ENCODE data around the gene JOSD2. TPM values are rescaled to one million over a fixed set of nuclear protein-coding genes. Genes with fewer than 3 reads are reported as not detected.

The JOSD2 gene
- total RNA-seq, 2 experiments from 2014 or later, result 17.4 to 28.1 TPM

DNA sequence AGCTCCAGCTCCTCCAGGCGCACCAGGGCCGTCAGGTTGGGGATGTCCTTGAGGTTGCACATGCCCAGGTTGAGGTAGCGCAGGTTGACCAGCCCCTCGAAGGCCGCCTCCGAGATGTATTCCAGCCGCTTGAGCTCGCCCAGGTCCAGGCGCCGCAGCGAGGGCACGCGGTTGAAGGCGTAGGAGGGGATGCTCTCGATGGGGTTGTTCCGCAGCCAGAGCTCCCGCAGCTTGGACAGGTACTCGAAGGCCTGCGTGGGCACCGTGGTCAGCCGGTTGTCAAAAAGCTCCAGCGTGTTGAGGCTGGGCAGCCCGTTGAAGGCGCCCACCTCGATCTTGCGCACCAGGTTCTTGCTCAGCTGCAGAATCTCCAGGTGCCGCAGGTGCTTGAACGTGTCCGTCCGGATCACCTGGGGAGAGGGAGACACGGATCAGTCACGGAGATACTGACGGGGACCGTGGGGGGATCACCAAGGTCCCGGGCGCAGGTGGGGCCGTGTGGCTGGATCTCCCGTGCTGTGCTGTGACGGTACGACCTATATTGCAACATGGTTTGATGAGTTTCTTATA, 8.1 kb upstream of the JOSD2 start:
- POLR2A ChIA-PET, result no interaction called here
- ATAC-seq (no peak), DNase-seq (no peak)
- H3K27ac Mint-ChIP-seq, result no peak overlapping the region
- intact Hi-C loops (cut with DNase I, micrococcal nuclease), result loop anchor here in 1 of 2 experiments (10.0 kb wide), 1 partner anchor 1076 kb away; no protein-coding TSS in a partner anchor
- no peak overlapping the region for H3K4me3 Mint-ChIP-seq
- H3K4me1 Mint-ChIP-seq, result peaks cover 2% of the 10 kb centered on the region
- H3K9me3 Mint-ChIP-seq (ENCODE audit: low read depth), result no peaks in the 10 kb centered on the region
- H3K36me3 Mint-ChIP-seq (ENCODE audit: low read depth), result no peaks in the 10 kb centered on the region
- H3K27me3 Mint-ChIP-seq, result peaks cover 8% of the 10 kb centered on the region
- CTCF ChIA-PET, result interaction anchor here (0.6 to 1.3 kb wide), 4 partner anchors 15 to 274 kb away, joined by 3 to 4 read pairs (median 3); no protein-coding TSS in a partner anchor

DNA sequence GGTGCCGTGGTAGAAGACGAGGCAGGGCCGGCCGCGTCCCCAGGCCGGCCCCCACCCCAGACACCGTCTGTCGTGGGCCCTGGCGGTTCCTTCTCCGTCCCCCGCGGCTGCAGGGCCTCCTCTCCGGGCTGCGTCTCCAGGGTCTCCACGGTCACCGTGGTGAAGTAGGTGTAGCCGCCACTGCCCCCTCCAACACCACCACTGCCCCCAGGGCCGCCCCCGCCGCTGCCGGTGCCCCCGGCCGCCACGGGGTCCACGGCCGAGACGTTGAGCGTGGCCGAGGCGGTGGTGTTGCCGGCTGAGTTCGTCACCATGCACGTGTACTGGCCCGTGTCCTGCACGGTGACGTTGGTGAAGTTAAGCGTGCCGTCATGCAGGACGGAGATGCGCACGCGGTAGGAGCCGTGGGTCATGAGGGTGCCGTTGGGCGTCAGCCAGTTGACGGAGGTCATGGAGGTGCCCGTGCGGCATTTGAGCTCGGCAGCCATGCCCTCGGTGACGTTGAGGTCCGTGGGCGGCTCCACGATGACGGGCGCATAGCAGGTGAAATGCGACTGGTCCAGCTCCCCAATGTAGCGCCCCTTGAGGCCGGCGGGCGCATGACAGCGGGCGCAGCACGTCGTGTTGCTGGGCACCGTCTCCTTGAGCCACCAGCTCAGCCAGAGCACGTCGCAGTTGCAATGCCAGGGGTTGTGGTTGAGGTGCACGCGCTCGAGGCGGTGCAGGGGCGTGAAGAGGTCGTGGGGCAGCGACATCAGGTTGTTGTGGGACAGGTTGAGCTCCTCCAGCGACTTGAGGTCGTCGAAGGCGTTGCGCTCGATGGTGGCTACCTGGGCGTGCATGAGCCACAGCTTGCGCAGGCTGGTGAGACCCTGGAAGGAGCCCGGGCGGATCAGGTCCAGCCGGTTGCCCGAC, 7.4 kb upstream of the JOSD2 start:
- peak; percentile 25 for DNase-seq
- no peaks in the 10 kb centered on the region for H3K9me3 Mint-ChIP-seq (ENCODE audit: low read depth)
- H3K36me3 Mint-ChIP-seq (ENCODE audit: low read depth), result no peaks in the 10 kb centered on the region
- no peak overlapping the region for H3K4me3 Mint-ChIP-seq
- H3K27me3 Mint-ChIP-seq, result peaks cover 9% of the 10 kb centered on the region
- CTCF ChIA-PET, result interaction anchor here (0.6 to 1.3 kb wide), 4 partner anchors 15 to 274 kb away, joined by 3 to 4 read pairs (median 3); no protein-coding TSS in a partner anchor
- intact Hi-C loops (cut with DNase I, micrococcal nuclease), result loop anchor here in 1 of 2 experiments (10.0 kb wide), 1 partner anchor 1076 kb away; no protein-coding TSS in a partner anchor
- no peak for ATAC-seq
- peaks cover 2% of the 10 kb centered on the region for H3K4me1 Mint-ChIP-seq
- POLR2A ChIA-PET, result no interaction called here
- H3K27ac Mint-ChIP-seq, result no peak overlapping the region

DNA sequence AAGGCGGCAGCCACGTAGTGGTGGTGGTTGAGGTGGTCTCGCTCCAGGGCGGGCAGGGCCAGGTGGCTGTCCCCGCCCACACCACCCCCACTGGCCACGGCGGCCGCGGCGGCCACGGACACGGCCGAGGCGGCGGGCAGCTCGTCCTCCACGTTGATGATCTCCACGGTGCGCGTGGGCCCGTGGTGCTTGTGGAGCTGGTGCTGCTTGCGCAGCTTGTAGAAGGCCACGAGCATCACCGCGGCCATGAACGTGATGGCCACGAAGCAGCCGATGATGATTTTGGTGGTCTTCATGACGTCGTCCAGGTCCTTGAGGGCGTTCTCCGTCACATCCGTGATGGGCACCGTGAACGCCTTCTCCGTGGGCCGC, 6.7 kb upstream of the JOSD2 start:
- DNase-seq, result no peak
- CTCF ChIA-PET, result interaction anchor here (1.3 kb wide), 1 partner anchor 19 kb away, joined by 4 read pairs; no protein-coding TSS in a partner anchor

DNA sequence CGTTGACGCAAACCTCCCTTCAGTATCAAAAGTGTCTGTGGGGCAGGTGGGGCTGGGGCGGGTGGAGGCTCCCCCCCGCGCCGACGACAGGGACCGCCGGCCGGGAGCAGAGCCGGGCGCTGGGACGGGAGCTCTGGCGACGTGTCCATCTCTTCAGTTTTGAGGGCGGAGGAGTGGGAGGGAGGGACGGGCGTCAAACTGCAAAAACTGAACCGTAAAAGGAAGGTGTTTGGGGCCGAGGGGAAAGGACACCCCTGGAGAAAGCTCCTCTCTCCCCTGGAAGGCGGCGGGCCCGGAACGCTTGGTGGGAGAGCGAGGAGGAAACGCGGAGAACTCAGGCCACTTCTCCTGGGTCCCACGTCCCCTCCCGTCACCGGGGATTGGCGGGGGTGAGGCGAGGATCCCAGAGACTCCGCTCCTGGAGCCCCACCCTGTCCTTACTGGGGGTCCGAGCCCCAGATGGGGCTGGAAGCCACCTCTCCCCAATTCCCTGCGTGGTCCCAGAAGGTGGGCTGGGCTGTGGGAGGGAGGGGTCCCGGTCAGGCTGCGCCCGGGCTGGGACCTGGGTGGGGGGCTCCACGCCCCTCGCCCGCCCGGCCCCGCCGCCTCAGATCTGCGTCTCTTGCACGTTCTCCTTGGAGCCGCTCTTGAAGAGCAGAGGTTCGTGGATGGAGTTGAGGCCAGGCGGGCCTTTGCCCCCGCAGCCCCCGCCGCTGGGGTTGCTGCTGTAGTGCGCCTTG, 6.1 kb upstream of the JOSD2 start:
- ATAC-seq (no peak), DNase-seq (no peak)
- H3K9me3 Mint-ChIP-seq (ENCODE audit: low read depth), result no peaks in the 10 kb centered on the region
- peaks cover 9% of the 10 kb centered on the region for H3K27me3 Mint-ChIP-seq
- CTCF ChIA-PET, result interaction anchor here (0.7 kb wide), 1 partner anchor 33 kb away, joined by 4 read pairs; no protein-coding TSS in a partner anchor
- no peaks in the 10 kb centered on the region for H3K36me3 Mint-ChIP-seq (ENCODE audit: low read depth)
- POLR2A ChIA-PET, result no interaction called here
- H3K4me1 Mint-ChIP-seq, result peaks cover 2% of the 10 kb centered on the region
- no peak overlapping the region for H3K27ac Mint-ChIP-seq
- no peak overlapping the region for H3K4me3 Mint-ChIP-seq
- intact Hi-C loops (cut with DNase I, micrococcal nuclease), result loop anchor here in 1 of 2 experiments (10.0 kb wide), 1 partner anchor 1078 kb away; no protein-coding TSS in a partner anchor

More for the DNA sequence above, 6.7 kb upstream of the JOSD2 start:
- Mint-ChIP-seq H3K4me1 (peaks cover 2% of the 10 kb centered on the region), H3K9me3 (ENCODE audit: low read depth) (no peaks in the 10 kb centered on the region), H3K4me3 (no peak overlapping the region), H3K27ac (no peak overlapping the region), H3K27me3 (peaks cover 9% of the 10 kb centered on the region), H3K36me3 (ENCODE audit: low read depth) (no peaks in the 10 kb centered on the region)
- intact Hi-C loops (cut with DNase I, micrococcal nuclease), result loop anchor here in 1 of 2 experiments (10.0 kb wide), 1 partner anchor 1077 kb away; no protein-coding TSS in a partner anchor
- no peak for ATAC-seq
- POLR2A ChIA-PET, result no interaction called here

DNA sequence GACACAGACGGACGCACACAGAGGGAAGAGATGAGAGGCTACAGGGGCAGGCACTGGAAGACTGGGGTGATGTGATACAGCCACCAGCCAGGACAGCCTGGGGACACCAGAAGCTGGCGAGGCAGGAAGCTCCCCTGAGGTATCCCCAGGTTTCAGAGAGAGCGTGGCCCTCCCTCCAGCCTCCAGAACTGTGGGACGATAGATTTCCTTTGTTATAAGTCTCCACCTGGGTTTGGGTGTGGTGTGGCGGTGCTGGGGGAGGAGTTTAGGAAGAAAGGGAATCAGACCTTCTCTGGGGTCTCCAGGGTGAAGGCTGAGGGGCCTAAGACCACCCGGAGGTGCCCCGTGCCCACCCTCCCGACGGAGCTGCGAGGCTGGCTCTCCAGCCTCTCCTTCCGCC, 5.5 kb upstream of the JOSD2 start:
- Mint-ChIP-seq H3K4me3 (no peak overlapping the region), H3K9me3 (ENCODE audit: low read depth) (no peaks in the 10 kb centered on the region), H3K27ac (no peak overlapping the region), H3K4me1 (peaks cover 6% of the 10 kb centered on the region), H3K36me3 (ENCODE audit: low read depth) (no peaks in the 10 kb centered on the region), H3K27me3 (peaks cover 9% of the 10 kb centered on the region)
- ChIA-PET CTCF (interaction anchor here (0.7 kb wide), 1 partner anchor 33 kb away, joined by 4 read pairs; no protein-coding TSS in a partner anchor), POLR2A (no interaction called here)
- ATAC-seq (no peak), DNase-seq (no peak)
- intact Hi-C loops (cut with DNase I, micrococcal nuclease), result loop anchor here in 1 of 2 experiments (10.0 kb wide), 1 partner anchor 1078 kb away; no protein-coding TSS in a partner anchor

DNA sequence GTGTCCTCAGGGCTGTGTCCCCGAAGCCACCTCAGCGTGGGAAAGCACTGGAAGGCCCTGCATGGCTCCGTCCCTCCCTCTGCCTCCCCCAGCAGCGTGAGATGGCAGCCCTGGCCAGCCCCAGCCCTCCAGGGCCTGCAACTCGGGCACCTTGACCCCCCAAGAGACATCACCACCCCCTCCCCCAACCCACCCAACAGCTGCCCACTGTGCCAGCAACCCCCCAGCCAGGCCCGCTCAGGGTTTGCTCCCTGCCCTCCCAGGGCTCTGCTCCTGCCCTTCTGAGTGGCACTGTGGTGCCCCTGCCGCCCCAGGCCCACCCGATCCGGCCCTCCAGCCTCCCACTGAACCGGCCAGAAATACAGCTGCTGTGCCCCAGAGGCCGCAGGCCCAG, 4.2 kb upstream of the JOSD2 start:
- Mint-ChIP-seq H3K4me1 (peaks cover 14% of the 10 kb centered on the region), H3K36me3 (ENCODE audit: low read depth) (no peaks in the 10 kb centered on the region), H3K9me3 (ENCODE audit: low read depth) (no peaks in the 10 kb centered on the region), H3K4me3 (no peak overlapping the region), H3K27me3 (peaks cover 9% of the 10 kb centered on the region), H3K27ac (no peak overlapping the region)
- ChIA-PET CTCF (no interaction called here), POLR2A (no interaction called here)
- DNase-seq, result no peak
- intact Hi-C loops (cut with DNase I, micrococcal nuclease), result loop anchor here in 1 of 2 experiments (10.0 kb wide), 1 partner anchor 1080 kb away; no protein-coding TSS in a partner anchor
- no peak for ATAC-seq

DNA sequence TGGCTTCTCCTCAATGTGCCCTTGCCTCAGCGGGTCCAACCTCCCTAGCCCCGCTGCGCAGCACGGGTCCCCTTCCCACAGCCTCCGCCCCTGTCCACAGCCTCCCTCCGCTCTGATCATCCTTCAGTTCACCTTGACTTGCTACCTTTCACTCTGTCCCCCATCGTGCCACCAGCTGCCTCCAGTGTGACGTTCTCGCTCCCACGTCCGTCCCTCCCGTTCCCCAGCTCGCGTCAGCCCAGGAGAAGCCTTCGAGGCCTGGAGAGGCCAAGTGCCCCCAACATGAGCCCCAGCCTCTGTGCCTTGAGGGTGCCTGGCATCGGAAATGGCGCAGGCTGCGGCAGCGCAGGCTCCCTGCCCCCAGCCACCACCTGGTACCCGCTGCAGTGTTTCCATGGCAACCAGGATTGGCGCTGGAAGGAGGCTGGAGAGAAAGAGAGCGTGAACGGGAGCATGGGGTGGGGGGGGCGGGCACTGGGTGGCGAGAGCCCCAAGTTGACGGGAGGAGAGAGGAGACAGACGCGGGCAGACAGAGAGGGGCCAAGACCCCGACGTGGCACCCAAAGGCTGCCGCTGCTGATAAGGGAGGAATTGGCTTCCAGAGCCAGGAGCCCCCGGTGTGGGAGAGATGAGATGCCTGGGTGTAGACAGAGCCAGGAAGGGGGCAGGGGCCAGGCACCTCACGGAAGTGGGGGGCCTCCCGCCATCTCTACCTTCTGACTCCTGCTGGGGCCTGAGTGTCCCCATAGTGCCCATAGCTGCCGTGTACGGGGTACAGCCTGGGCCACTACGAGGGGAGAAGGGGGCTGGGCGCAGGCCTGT, 3.6 kb upstream of the JOSD2 start:
- H3K4me1 Mint-ChIP-seq, result peaks cover 14% of the 10 kb centered on the region
- CTCF ChIA-PET, result no interaction called here
- intact Hi-C loops (cut with DNase I, micrococcal nuclease), result loop anchor here in 1 of 2 experiments (5.0 to 10.0 kb wide), 2 partner anchors 872 to 1080 kb away; partner anchors contain the start of genes RRAS and SCAF1
- peaks cover 9% of the 10 kb centered on the region for H3K27me3 Mint-ChIP-seq
- H3K27ac Mint-ChIP-seq, result no peak overlapping the region
- POLR2A ChIA-PET, result no interaction called here
- no peak for ATAC-seq
- H3K36me3 Mint-ChIP-seq (ENCODE audit: low read depth), result no peaks in the 10 kb centered on the region
- H3K4me3 Mint-ChIP-seq, result no peak overlapping the region
- no peak for DNase-seq
- no peaks in the 10 kb centered on the region for H3K9me3 Mint-ChIP-seq (ENCODE audit: low read depth)

DNA sequence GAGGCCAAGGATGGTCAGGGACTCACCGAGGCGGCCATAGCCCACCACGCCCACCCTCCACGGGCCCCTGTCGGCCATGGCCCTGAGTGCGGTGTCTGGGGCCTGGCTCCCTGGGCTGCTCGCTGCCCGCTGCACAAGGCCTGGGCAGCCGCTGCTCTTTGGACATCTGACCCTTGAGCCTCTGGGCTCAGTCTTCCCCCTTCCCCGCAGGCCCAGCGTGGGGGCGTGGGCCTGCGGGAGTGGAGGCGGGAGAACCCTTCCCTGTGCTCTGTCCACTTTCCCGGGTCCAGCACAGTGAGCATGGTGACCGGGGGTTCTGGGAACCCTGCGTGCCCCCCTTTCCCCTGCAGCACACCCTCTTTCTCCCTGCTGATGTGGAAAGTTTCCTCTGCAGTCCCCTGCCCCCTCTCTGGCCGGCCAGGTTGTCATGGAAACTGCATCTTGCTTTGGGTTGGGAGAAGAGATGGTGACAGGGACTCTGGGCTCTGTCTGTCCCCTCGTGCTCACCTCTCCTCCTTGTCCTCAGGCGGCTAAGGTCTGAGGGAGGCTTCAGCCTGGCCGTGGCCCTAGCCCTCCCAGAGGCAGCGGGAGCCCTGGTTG, 2.9 kb upstream of the JOSD2 start, which contains the start of gene ASPDH:
Gene ASPDH (minus strand): TSS at position 168 of the 600 bp plus-strand sequence. CDS start 90 bp downstream, at position 78.
- ChIA-PET CTCF (no interaction called here), POLR2A (no interaction called here)
- no peak within 1 kb of the TSS for H3K27ac Mint-ChIP-seq
- ATAC-seq (no peak), DNase-seq (no peak)
- peaks cover 14% of the 10 kb centered on the region for H3K4me1 Mint-ChIP-seq
- peaks cover 9% of the 10 kb centered on the region for H3K27me3 Mint-ChIP-seq
- intact Hi-C loops (cut with DNase I, micrococcal nuclease), result loop anchor here in 1 of 2 experiments (5.0 to 10.0 kb wide), 2 partner anchors 872 to 1081 kb away; partner anchors contain the start of genes RRAS and SCAF1
- no peaks in the 10 kb centered on the region for H3K9me3 Mint-ChIP-seq (ENCODE audit: low read depth)
- peaks cover under 1% of the 10 kb centered on the region for H3K36me3 Mint-ChIP-seq (ENCODE audit: low read depth)
- no peak within 1 kb of the TSS for H3K4me3 Mint-ChIP-seq

DNA sequence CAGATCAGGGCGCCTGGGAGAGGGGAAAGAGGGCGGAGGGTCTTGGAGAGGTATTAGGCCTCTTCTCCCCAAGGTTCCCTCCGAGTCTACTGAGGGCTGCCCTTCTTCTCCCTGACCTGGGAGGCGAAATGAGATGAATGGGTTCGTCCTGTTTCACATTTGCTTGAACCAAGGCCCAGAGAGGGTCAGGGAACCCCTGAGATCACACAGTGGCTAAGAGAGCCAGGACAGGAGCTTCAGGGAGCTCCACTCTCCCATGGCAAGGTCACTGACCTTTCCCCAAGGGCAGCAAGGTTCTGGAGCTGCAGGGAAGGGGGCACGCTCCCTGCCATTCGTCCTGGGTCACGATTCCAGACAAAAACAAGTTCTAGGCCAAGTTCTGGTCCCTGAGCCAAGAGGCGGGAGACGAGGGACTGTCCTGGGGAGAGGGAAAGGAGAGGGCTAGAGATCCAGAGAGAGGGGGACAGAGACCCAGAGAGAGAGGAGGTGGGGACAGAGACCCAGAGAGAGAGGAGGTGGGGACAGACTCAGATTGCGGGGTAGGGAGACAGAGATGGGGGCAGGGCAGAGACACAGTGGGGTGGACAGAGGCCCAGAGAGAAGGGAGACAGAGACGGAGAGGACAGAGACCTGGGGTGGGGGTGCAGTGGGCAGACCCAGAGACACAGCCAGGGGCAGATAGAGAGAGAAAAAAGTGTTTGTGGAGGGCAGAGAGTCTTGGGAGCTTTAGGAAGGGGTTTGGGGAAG, 2.2 kb upstream of the JOSD2 start:
- intact Hi-C loops (cut with DNase I, micrococcal nuclease), result loop anchor here in 1 of 2 experiments (5.0 to 10.0 kb wide), 2 partner anchors 871 to 1082 kb away; partner anchors contain the start of genes RRAS and SCAF1
- H3K27me3 Mint-ChIP-seq, result peaks cover 5% of the 10 kb centered on the region
- POLR2A ChIA-PET, result no interaction called here
- H3K9me3 Mint-ChIP-seq (ENCODE audit: low read depth), result no peaks in the 10 kb centered on the region
- no peak for ATAC-seq
- CTCF ChIA-PET, result no interaction called here
- H3K4me3 Mint-ChIP-seq, result no peak overlapping the region
- H3K27ac Mint-ChIP-seq, result no peak overlapping the region
- H3K4me1 Mint-ChIP-seq, result peaks cover 14% of the 10 kb centered on the region
- DNase-seq, result no peak
- peaks cover 3% of the 10 kb centered on the region for H3K36me3 Mint-ChIP-seq (ENCODE audit: low read depth)

All from activated CD4-positive, alpha-beta T cell treated with anti-CD3 and anti-CD28 coated beads for 36 hours (primary cell).